Lower leg skin (tissue), 4 donors: Measurements from ENCODE around the gene CPD. TPM values are rescaled to one million over a fixed set of nuclear protein-coding genes. Genes with fewer than 3 reads are reported as not detected.
"Not testable (repeated sequence)": the region's sequence is repeated elsewhere in the genome, so short reads cannot be mapped to it uniquely, and the experiment has no call there.

ENCODE experiments used
- DNase-seq, 2 donors: peaks; one replicate each; pipeline ENCODE4 v3.0.0-alpha.2; 2019; ENCODE audit warnings: low spot score in 2 of 2
- H3K4me3 ChIP-seq: fragments of 200-600 bp; sonication (generic); 2 replicates; pipeline ENCODE4 v1.5.1; 2017; ENCODE audit warnings: mild to moderate bottlenecking, low read depth; ENCODE audit not compliant: poor library complexity, severe bottlenecking
- CTCF ChIP-seq, 3 donors: fragments of 450-650 bp; IDR thresholded peaks; one replicate each; pipeline ENCODE4 v1.5.1; 2016; ENCODE audit warnings: antibody characterized with exemption in 3 of 3, mild to moderate bottlenecking in 3 of 3, moderate library complexity in 2 of 3
- POLR2A ChIP-seq, 2 donors: fragments of 450-650 bp; IDR thresholded peaks; one replicate each; pipeline ENCODE4 v1.6.1; 2016 to 2017; ENCODE audit warnings: antibody characterized with exemption in 2 of 2, mild to moderate bottlenecking in 1 of 2, moderate library complexity in 1 of 2
- WGBS, 2 donors: methylation state at CpG; one replicate each; pipeline ENCODE4 v1.1.5; 2018; 5-methylcytosine and 5-hydroxymethylcytosine counted together
- intact Hi-C: fragments of 100-400 bp; cut with DNase I; formaldehyde crosslinking; loops from one replicate; pipeline ENCODE4 v1.15.0; 2023; ENCODE audit warnings: low total_unique reads
- total RNA-seq, 4 donors: library from RNA; depleted of rRNA; stranded (reverse); fragments of >200 nt; gene quantifications; one replicate each; pipeline ENCODE4 v1.1.0, GENCODE V29; 2016

Gene CPD
- total RNA-seq, 4 donors from 2014 or later = 18.7 to 69.5 (median 48.5) TPM

GRCh38 chr17:30433514-30433913 lies 54.8 kb downstream of the CPD start:
- WGBS, 2 donors = 77 to 85% methylated on average over 1 of the region's 1 CpG

GRCh38 chr17:30436729-30437128 lies 58.0 kb downstream of the CPD start:
- intact Hi-C loops = no loop called here
- H3K4me3 ChIP-seq = no peak overlapping the region
- TF ChIP-seq CTCF (IDR thresholded peaks at IDR 0.05) (no peak), POLR2A (IDR thresholded peaks at IDR 0.05) (no peak)
- no peak for DNase-seq

More at GRCh38 chr17:30433514-30433913, 54.8 kb downstream of the CPD start:
- no peak for DNase-seq
- TF ChIP-seq CTCF (IDR thresholded peaks at IDR 0.05) (no peak), POLR2A (IDR thresholded peaks at IDR 0.05) (no peak)
- intact Hi-C loops = no loop called here
- no peak overlapping the region for H3K4me3 ChIP-seq

DNA sequence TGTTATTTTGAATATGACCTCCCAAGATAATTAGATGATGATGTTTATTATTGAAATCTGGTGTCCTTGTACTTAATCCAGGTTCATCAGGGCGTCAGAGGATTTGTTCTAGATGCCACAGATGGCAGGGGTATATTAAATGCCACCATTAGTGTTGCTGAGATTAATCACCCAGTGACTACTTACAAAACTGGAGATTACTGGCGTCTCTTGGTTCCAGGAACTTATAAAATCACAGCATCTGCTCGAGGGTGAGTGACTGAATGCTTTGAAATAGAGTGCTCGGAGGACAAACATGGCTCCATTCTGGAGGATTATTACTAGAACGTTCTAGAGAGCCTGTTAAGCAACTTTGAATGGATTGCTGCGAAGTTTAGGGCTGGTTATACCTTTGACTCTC lies 65.0 kb downstream of the CPD start:
- no peak for DNase-seq
- intact Hi-C loops = no loop called here
- 87% methylated on average over 6 of the region's 6 CpGs for WGBS, 2 donors
- H3K4me3 ChIP-seq = no peak overlapping the region
- no peak for TF ChIP-seq CTCF (IDR thresholded peaks at IDR 0.05)
- no peak for TF ChIP-seq POLR2A (IDR thresholded peaks at IDR 0.05)

DNA sequence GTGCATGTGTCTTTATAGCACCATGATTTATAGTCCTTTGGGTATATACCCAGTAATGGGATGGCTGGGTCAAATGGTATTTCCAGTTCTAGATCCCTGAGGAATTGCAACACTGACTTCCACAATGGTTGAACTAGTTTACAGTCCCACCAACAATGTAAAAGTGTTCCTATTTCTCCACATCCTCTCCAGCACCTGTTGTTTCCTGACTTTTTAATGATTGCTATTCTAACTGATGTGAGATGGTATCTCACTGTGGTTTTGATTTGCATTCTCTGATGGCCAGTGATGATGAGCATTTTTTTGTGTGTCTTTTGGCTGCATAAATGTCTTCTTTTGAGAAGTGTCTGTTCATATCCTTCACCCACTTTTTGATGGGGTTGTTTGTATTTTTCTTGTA lies 67.9 kb downstream of the CPD start:
- intact Hi-C loops, H3K4me3 ChIP-seq, DNase-seq: not testable (repeated sequence)

DNA sequence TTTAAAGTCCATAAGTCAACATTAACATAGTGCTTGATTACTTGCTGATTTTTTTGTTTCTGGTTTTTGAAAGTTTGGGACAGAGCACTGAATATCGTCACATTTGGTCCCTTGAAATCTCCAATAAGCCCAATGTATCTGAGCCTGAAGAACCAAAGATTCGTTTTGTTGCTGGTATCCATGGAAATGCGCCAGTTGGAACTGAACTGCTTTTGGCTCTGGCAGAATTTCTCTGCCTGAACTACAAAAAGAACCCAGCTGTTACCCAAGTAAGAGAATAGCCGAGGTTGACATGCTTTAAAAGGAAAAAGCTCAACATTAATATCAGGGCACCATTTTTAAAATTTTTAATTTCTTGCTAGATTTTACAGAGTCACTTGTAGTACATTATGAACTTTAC lies 70.8 kb downstream of the CPD start:
- 42 to 45% methylated on average over 4 of the region's 4 CpGs for WGBS, 2 donors
- TF ChIP-seq CTCF (IDR thresholded peaks at IDR 0.05) (no peak), POLR2A (IDR thresholded peaks at IDR 0.05) (no peak)
- H3K4me3 ChIP-seq = no peak overlapping the region
- intact Hi-C loops = no loop called here
- DNase-seq = no peak

GRCh38 chr17:30450125-30451027 lies 71.6 kb downstream of the CPD start:
- 96 to 97% methylated on average over 12 of the region's 12 CpGs for WGBS, 2 donors

More at GRCh38 chr17:30450125-30451027, 71.6 kb downstream of the CPD start:
- DNase-seq = no peak
- no peak overlapping the region for H3K4me3 ChIP-seq
- intact Hi-C loops = no loop called here
- no peak for TF ChIP-seq CTCF (IDR thresholded peaks at IDR 0.05)
- no peak for TF ChIP-seq POLR2A (IDR thresholded peaks at IDR 0.05)
